GM18907 (cell line): ENCODE data around the gene GTF2F1.
"Not testable (repeated sequence)": the region's sequence is repeated elsewhere in the genome, so short reads cannot be mapped to it uniquely, and the experiment has no call there.

ENCODE experiments used
- ATAC-seq: cut with Tn5 transposase; IDR thresholded peaks from one replicate; pipeline ENCODE4 v1.9.1; 2021; ENCODE audit warnings: mild to moderate bottlenecking, moderate library complexity; ENCODE audit not compliant: unreplicated experiment

Gene GTF2F1

DNA sequence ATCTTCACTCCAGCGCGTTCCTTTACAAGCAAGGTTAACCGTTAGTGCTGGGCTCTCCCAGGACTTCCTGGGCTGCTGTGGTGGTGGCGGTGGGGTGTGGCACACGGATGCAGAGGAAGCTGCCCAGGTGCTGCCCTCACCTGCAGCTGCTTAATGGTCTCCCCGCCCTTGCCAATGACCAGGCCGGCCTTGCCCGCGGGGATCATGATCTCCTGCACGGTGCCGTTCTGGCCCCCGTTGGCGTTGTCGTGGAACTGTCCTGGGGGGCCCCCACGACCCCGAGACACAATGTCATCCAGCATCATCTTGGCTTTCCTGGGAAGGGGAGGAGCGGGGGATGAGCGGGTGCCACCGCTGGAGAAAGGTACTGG, 25.6 kb upstream of the GTF2F1 start:
- ATAC-seq = no peak

DNA sequence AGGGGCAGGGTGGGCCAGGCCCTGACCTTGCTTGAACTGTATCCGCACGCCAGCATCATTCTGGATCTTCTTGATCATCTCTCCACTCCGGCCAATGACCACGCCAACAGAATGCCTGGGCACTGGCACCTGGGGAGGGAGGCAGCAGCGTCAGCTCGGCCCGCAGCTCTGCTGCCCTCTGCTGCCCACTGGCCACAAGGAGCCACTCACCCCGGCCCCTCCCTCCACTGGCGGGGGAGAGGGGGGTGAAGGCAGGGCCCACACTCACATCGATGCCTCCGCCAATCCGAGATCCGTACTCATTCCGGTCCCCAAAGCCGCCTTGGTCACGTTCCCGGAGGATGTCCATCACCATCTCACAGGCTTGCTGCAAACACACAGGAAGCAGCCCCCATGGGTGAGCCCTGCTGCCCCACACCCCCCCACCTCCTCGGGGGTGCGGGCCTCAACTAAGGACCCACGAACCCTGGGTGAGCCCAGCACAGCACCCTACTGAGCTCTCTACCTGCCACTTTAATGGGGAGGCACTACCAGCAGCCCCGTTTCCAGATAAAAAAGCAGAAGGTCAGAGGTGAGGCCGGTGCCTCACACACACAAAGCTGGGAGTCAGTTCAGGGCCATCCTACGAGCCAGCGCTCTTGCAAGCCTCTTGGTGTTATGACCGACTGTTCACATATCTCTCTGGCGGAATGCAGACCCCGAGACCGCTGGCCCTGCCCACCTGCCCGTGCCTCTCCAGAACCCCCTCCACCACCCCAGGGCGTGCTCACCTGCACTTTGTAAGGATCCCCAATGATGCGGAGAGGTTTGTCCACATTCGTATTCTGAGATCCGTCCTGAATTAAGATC, 25.0 kb upstream of the GTF2F1 start:
- no peak for ATAC-seq

DNA sequence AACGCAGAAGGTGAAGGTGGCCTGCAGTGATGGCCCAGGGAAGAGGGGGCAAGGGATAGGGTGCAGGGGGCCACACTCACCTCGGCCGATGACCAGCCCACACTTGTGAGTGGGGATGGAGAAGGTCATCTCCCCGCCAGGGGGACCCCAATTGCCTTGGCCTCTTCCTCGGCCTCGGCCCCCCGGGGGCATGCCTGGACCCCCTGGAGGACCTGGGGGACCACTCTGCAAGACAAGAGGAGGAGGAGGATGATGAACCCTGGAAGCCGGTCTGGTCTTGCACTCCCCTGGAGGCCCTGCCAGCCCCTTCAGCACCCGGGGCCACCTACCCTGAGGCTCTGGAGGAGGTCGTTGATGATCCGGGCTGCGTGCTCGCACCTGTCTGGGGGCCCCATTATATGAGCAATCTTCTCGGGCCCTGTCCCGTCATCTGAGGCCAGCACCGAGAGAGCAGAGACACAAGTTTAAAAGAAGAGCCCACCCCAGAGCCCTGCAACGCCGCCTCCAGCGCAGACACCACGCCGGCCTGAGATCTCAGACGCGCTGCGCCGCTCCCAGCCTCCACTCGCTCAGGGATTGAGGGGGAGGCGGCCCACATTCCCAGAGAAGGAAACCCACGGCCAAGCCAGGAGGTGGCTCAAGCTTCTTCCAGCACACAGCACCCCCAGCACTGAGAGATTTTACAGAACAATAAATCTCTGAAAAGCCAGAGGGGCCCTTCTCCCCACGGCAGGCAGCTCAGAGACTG, 23.9 kb upstream of the GTF2F1 start:
- ATAC-seq = no peak

DNA sequence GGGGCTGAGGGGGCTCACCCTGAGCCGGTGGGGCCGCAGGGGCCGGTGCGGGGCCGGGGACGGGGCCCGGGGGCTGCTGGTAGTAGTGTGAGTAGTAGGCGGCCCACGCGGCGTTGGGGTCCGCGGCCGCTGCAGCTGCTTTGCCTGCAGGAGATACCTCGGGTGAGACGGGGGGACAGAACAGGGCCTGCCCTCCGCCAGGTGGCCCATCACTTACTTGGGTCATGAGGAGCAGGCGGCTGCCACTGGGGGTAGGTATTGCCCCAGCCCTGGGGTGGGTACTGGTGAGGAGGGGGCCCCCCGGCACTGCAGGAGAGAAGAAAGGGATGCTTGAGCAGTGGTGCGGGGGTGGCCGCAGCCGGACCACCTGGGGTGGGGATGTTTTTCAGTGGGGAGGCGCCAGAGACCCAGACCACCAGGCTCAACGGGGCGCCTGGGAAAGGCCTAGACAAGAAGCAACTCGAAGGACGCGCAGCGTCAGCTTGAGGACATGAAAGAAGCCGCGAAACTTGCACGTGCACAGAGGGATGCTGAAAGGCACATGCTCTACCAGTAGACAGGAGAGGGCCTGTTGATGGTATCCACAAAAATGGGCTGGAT, 22.7 kb upstream of the GTF2F1 start:
- no peak for ATAC-seq

DNA sequence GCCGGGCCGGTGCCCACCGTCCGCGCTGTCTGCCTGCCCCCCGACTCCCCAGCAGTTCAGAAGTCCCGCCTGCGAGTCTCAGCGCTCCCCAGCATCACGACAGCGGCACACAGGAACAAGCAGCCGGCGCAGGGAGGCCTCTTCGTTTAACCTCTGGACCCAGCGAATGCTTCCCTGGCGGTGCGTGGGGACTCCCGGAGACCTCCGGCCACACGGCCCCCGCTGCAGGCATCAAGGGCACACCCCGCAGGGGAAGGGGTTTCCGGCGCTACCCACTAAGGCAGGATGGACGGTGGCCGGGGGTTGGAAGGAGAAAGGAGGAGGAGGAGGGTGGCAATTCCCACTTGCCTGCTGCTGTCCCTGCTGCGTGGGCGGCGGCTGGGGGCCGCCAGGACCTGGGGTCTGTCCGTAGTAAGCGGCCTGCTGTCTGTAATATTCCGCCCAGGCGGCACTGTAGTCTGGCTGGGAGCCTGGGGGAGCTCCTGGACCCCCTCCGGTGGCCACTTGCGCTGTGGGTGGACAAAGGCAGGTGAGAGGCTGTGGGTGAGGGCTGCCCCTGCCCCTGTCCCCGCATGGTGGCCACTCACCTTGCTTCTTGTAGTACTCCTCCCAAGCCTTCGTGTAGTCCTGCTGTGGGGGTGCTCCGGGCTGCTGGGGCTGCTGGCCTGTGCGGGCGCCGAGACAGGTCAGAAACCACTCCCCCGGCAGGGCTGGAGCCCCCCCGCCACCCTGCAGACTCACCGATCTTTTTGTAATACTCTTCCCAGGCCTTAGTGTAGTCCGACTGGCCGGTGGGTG, 22.0 kb upstream of the GTF2F1 start:
- no peak for ATAC-seq

- ATAC-seq = no peak
These were observed 21.0 kb upstream of the GTF2F1 start for GRCh38 chr19:6413721-6414643.

DNA sequence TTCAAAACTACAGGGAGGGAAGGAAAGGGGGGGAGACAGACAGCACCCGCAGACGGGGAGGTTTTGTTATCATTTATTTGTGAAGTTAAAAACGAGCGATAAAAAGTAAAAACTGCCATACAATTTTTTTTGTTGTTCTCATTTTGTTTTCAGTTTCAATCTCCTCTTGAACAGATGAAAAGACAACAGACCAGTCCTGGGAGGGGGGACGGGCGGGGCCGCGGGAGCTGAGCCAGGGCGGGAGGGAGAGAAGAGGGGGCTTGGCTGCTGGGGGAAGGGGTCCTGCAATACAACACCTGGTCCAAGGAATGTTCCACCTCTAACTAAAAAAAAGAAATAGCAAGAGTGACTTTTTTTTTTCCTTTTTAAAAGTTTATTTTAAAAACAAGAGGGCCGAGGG, 20.3 kb upstream of the GTF2F1 start:
- no peak for ATAC-seq

DNA sequence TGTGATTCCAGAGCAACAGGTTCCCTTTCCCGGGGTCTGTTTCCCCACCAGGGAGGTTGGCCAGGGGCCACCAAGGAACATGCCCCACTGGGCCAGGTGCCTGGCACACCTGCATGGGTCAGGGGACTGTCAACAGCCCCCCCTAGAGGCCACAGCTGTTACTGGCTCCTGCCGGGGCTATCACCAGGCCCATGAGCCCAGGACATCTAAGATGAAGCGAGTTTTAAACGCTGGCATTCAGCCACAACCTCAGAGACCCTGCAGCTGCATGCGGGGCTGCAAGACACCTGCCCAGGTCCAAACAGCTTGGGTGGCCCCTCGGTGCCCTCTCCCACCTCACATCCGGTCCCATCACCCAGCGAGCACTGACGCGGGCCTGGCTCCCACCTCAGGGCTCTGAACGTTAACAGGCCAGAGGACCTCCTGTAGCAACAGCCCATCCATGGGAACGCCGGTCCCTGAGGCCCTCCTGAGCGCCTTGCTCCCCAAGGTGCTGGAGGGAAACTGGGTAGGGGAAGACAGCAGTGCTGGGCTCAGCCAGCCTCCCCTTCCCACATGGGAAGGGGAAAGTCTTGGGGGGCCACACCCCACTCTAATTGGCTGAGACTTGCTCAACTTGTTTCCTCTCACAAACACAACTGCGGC, 19.6 kb upstream of the GTF2F1 start:
- no peak for ATAC-seq

DNA sequence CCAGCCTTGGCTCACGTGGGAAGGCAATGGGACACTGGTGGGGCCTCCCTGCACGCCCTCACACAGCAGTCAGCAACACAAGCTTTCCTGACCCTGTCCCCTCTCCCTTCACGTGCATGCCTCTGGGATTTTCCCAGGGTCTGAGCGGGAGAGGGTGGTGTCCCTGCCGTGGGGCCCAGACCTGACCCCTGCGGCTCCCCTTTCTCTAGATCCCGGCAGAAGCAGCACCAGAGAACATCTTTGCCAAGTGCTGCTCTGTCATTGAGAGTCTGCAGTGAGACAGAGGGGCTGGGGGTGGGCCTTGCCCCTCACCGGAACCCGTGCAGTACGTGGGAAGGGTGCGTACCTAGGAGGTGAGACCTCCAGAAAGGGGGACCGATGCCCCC, 19.1 kb upstream of the GTF2F1 start:
- no peak for ATAC-seq

DNA sequence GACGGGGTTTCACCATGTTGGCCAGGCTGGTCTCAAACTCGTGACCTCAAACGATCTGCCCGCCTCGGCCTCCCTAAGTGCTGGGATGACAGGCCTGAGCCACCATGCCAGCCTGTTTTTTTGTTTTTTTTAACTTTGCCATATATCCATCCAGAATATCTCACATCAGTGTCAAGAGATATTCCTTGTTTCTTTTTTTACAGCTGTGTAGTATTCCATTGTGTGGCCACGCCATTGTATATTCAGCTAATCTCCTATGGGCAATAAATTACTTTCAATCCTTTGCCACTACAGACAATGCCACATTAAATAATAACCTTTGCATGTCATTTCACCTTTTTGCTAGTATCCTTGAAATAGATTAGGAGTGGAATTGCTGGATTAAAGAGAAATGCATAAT, 16.4 kb upstream of the GTF2F1 start:
- ATAC-seq = no peak

- ATAC-seq = no peak
These were observed 13.4 kb upstream of the GTF2F1 start for GRCh38 chr19:6406401-6406800.

- no peak for ATAC-seq
These were observed 10.1 kb upstream of the GTF2F1 start for GRCh38 chr19:6402837-6403608.

- ATAC-seq = no peak
These were observed 9.1 kb upstream of the GTF2F1 start for GRCh38 chr19:6402058-6402457.

DNA sequence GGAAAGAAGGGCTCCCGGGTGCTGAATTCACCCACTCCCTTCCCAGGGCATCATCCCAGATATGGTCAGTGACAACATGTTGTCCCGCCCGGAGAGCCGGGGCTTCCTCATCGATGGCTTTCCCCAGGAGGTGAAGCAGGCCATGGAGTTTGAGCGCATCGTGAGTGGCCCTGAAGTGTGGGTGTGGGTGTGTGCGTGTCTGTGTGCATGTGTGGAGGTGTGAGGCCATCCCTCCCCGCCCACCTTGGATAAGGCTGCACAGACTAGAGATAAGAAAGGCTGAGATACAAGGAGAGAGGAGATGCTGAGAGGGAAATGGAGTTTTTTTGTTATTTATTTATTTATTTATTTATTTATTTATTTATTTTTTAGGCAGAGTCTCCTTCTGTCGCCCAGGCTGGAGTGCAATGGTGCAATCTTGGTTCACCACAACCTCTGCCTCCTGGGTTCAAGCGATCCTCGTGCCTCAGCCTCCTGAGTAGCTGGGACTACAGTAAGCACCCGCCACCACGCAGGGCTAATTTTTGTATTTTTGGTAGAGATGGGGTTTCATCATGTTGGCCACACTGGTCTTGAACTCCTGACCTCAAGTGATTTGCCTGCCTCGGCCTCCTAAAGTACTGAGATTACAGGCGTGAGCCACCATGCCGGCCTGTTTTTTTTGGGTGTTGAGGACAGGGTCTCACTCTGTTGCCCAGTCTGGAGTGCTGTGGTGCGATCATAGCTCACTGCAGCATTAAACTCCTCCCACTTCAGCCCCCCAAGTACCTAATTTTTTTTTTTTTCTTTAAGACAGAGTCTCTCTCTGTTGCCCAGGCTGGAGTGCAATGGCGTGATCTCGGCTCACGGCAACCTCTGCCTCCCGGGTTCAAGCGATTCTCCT, 7.3 kb upstream of the GTF2F1 start:
- ATAC-seq = not testable (repeated sequence)

GRCh38 chr19:6396305-6396704, 3.3 kb upstream of the GTF2F1 start:
- ATAC-seq = no peak

DNA sequence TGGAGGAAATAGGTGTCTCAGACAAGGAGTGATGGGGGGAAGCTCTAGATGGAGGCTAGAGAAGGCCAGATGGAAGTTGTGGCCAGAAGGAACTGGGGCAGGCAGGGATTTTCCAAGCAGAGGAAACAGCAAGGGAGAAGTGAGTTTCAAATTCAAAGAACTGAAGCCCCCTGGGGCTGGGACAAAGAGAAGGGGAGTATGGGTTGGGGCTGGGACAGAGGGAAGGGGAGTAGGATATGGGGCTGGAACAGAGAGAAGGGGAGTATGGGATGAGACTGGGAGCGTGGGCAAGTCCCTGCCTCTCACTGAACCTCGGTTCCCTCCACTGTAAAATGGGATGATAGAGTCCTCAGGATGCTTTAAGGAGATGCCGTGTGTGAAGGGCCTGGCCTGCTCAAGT, 1.9 kb upstream of the GTF2F1 start:
- ATAC-seq = no peak

- ATAC-seq = peak; percentile 29
These were observed 1.0 kb upstream of the GTF2F1 start for GRCh38 chr19:6393983-6394412.
